Stimulated activated CD4-positive, alpha-beta T cell treated with anti-CD3 and anti-CD28 coated beads, Interleukin-2, amount 100 ng/mL, for 24 hours (primary cell): Measurements from ENCODE around the gene BLTP3B.

Experiments used
- DNase-seq, 2 donors: peaks; one replicate each; pipeline ENCODE4 v3.0.0-alpha.2; 2020

Gene BLTP3B

GRCh38 chr12:100106861-100107260, 35.8 kb downstream of the BLTP3B start:
- DNase-seq = no peak

- DNase-seq = no peak
Measured at GRCh38 chr12:100105661-100106060, 37.0 kb downstream of the BLTP3B start.

- DNase-seq = no peak
Measured at GRCh38 chr12:100101000-100101399, 41.7 kb downstream of the BLTP3B start.
